Muscle of leg (tissue), 11 donors: ENCODE measurements around the gene KDM5B. TPM values are rescaled to one million over a fixed set of nuclear protein-coding genes. Genes with fewer than 3 reads are reported as not detected.
A peak's percentile ranks its signal among the peaks of the same experiment; 100 is the strongest.

ENCODE experiments used
- DNase-seq: peaks from one replicate; pipeline ENCODE4 v3.0.0; 2013
- H3K27ac ChIP-seq: one replicate; pipeline ENCODE4 v1.5.1; 2013; ENCODE audit warnings: mild to moderate bottlenecking, low read length, control low read depth
- H3K27me3 ChIP-seq: one replicate; pipeline ENCODE4 v1.6.1; 2013; ENCODE audit warnings: low read length; ENCODE audit not compliant: control insufficient read depth, insufficient read depth
- H3K36me3 ChIP-seq: one replicate; pipeline ENCODE4 v1.6.1; 2013; ENCODE audit warnings: low read length; ENCODE audit not compliant: control insufficient read depth, insufficient read depth
- H3K4me1 ChIP-seq: one replicate; pipeline ENCODE4 v1.6.1; 2013; ENCODE audit warnings: low read length; ENCODE audit not compliant: control insufficient read depth, insufficient read depth
- H3K4me3 ChIP-seq: one replicate; pipeline ENCODE4 v1.5.1; 2013; ENCODE audit warnings: low read length, control low read depth
- H3K9me3 ChIP-seq: replicated peaks from 2 replicates; pipeline ENCODE4 v1.6.1; 2013; ENCODE audit warnings: low read depth, low read length; ENCODE audit not compliant: control insufficient read depth
- WGBS: methylation state at CpG from one replicate; pipeline ENCODE4 v1.1.5; 2013; ENCODE audit warnings: missing lambda C conversion rate; ENCODE audit not compliant: insufficient coverage; 5-methylcytosine and 5-hydroxymethylcytosine counted together
- polyA plus RNA-seq, 8 donors: library from polyadenylated mRNA; unstranded; fragments of 120-200 nt; gene quantifications; one replicate each; pipeline versions ENCODE4 v1.2.1 to v1.2.3, GENCODE V29; 2013; ENCODE audit warnings: inconsistent platforms in 1 of 8, low replicate concordance in 1 of 8; ENCODE audit not compliant: insufficient read length in 8 of 8, insufficient read depth in 1 of 8
- total RNA-seq: library from RNA; stranded (reverse); fragments of 120-200 nt; gene quantifications from one replicate; pipeline ENCODE4 v1.2.4, GENCODE V29; 2013

The KDM5B gene
- total and polyA plus RNA-seq, 9 donors = 34.9 to 55.7 (median 44.5) TPM

GRCh38 chr1:202704601-202705000, 103.6 kb downstream of the KDM5B start:
- H3K36me3 ChIP-seq = no peaks in the 10 kb centered on the region
- WGBS = 49% methylated on average over 4 of the region's 4 CpGs
- H3K4me3 ChIP-seq = no peak overlapping the region
- H3K27ac ChIP-seq = no peak overlapping the region
- H3K4me1 ChIP-seq = peaks cover 4% of the 10 kb centered on the region
- H3K9me3 ChIP-seq = no peaks in the 10 kb centered on the region
- DNase-seq = no peak
- H3K27me3 ChIP-seq = peaks cover 70% of the 10 kb centered on the region

- H3K27me3 ChIP-seq = peaks cover 61% of the 10 kb centered on the region
Observed at GRCh38 chr1:202703191-202703590, 105.0 kb downstream of the KDM5B start.

GRCh38 chr1:202702088-202702487, 106.1 kb downstream of the KDM5B start:
- Histone ChIP-seq H3K4me1 (no peaks in the 10 kb centered on the region), H3K27me3 (peaks cover 55% of the 10 kb centered on the region), H3K27ac (no peak overlapping the region), H3K36me3 (no peaks in the 10 kb centered on the region), H3K9me3 (no peaks in the 10 kb centered on the region), H3K4me3 (no peak overlapping the region)
- WGBS = no CpG with 5 or more reads among the region's 5 CpGs
- DNase-seq = no peak

More at GRCh38 chr1:202703191-202703590, 105.0 kb downstream of the KDM5B start:
- H3K36me3 ChIP-seq = no peaks in the 10 kb centered on the region
- H3K4me3 ChIP-seq = no peak overlapping the region
- DNase-seq = no peak
- WGBS = no CpG with 5 or more reads among the region's 6 CpGs
- no peak overlapping the region for H3K27ac ChIP-seq
- no peaks in the 10 kb centered on the region for H3K9me3 ChIP-seq
- H3K4me1 ChIP-seq = no peaks in the 10 kb centered on the region

GRCh38 chr1:202701200-202701599, 107.0 kb downstream of the KDM5B start:
- Histone ChIP-seq H3K4me1 (no peaks in the 10 kb centered on the region), H3K27me3 (peaks cover 48% of the 10 kb centered on the region), H3K27ac (no peak overlapping the region), H3K4me3 (no peak overlapping the region), H3K36me3 (no peaks in the 10 kb centered on the region), H3K9me3 (no peaks in the 10 kb centered on the region)
- WGBS = 100% methylated on average over 1 of the region's 3 CpGs
- DNase-seq = no peak

GRCh38 chr1:202700061-202700460, 108.2 kb downstream of the KDM5B start:
- Histone ChIP-seq H3K9me3 (no peaks in the 10 kb centered on the region), H3K27me3 (peaks cover 39% of the 10 kb centered on the region), H3K27ac (no peak overlapping the region), H3K36me3 (no peaks in the 10 kb centered on the region), H3K4me1 (no peaks in the 10 kb centered on the region), H3K4me3 (no peak overlapping the region)
- 65% methylated on average over 3 of the region's 5 CpGs for WGBS
- DNase-seq = no peak

GRCh38 chr1:202698276-202698675, 109.9 kb downstream of the KDM5B start:
- H3K27me3 ChIP-seq = peaks cover 22% of the 10 kb centered on the region
- no peaks in the 10 kb centered on the region for H3K4me1 ChIP-seq
- no peak for DNase-seq
- no peaks in the 10 kb centered on the region for H3K36me3 ChIP-seq
- no peak overlapping the region for H3K4me3 ChIP-seq
- no peaks in the 10 kb centered on the region for H3K9me3 ChIP-seq
- 72% methylated on average over 7 of the region's 8 CpGs for WGBS
- no peak overlapping the region for H3K27ac ChIP-seq

- H3K4me1 ChIP-seq = no peaks in the 10 kb centered on the region
- H3K27me3 ChIP-seq = peaks cover 15% of the 10 kb centered on the region
- H3K4me3 ChIP-seq = no peak overlapping the region
- no peak overlapping the region for H3K27ac ChIP-seq
- WGBS = 18% methylated on average over 3 of the region's 6 CpGs
- H3K9me3 ChIP-seq = no peaks in the 10 kb centered on the region
- H3K36me3 ChIP-seq = no peaks in the 10 kb centered on the region
- DNase-seq = no peak
Observed at GRCh38 chr1:202697038-202697437, 111.2 kb downstream of the KDM5B start.

GRCh38 chr1:202694314-202694713, 113.9 kb downstream of the KDM5B start:
- Histone ChIP-seq H3K4me3 (no peak overlapping the region), H3K4me1 (no peaks in the 10 kb centered on the region), H3K27me3 (peaks cover 13% of the 10 kb centered on the region), H3K27ac (no peak overlapping the region), H3K36me3 (no peaks in the 10 kb centered on the region), H3K9me3 (no peaks in the 10 kb centered on the region)
- no peak for DNase-seq
- 68% methylated on average over 5 of the region's 5 CpGs for WGBS

- Histone ChIP-seq H3K27me3 (peaks cover 12% of the 10 kb centered on the region), H3K27ac (no peak overlapping the region), H3K4me1 (no peaks in the 10 kb centered on the region), H3K36me3 (no peaks in the 10 kb centered on the region), H3K9me3 (no peaks in the 10 kb centered on the region), H3K4me3 (no peak overlapping the region)
- no CpG with 5 or more reads among the region's 3 CpGs for WGBS
- peak; percentile 84 for DNase-seq
Observed at GRCh38 chr1:202692959-202693555, 115.2 kb downstream of the KDM5B start.

- Histone ChIP-seq H3K4me1 (no peaks in the 10 kb centered on the region), H3K9me3 (no peaks in the 10 kb centered on the region), H3K4me3 (no peak overlapping the region), H3K27ac (no peak overlapping the region), H3K27me3 (peaks cover 11% of the 10 kb centered on the region), H3K36me3 (no peaks in the 10 kb centered on the region)
- no peak for DNase-seq
- 50% methylated on average over 1 of the region's 2 CpGs for WGBS
Observed at GRCh38 chr1:202691816-202692215, 116.4 kb downstream of the KDM5B start.
